GM19463 (cell line): ENCODE results near the gene ATOH8.

Experiments
- ATAC-seq: cut with Tn5 transposase; IDR thresholded peaks from one replicate; pipeline ENCODE4 v1.9.1; 2021; ENCODE audit warnings: mild to moderate bottlenecking, moderate library complexity; ENCODE audit not compliant: unreplicated experiment

The ATOH8 gene

DNA sequence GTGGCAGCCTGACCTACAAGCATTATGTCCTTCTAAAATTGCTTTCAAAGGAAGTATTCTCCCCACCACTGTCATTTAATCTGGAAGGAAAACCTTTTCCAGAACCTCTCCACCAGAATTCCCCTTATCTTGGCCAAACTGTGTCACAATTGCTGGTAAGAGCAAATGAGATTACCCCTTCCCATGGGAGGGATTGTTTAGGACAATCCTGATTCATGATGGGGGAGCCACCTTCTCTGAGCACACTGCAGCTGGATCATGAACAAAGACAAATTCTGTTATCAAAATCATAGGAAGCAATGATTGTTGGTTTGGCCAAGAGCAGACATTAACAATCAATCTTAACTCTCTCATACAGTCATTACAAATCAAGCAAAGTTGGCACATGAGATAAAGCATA is 18.1 kb upstream of the ATOH8 start:
- ATAC-seq = no peak

DNA sequence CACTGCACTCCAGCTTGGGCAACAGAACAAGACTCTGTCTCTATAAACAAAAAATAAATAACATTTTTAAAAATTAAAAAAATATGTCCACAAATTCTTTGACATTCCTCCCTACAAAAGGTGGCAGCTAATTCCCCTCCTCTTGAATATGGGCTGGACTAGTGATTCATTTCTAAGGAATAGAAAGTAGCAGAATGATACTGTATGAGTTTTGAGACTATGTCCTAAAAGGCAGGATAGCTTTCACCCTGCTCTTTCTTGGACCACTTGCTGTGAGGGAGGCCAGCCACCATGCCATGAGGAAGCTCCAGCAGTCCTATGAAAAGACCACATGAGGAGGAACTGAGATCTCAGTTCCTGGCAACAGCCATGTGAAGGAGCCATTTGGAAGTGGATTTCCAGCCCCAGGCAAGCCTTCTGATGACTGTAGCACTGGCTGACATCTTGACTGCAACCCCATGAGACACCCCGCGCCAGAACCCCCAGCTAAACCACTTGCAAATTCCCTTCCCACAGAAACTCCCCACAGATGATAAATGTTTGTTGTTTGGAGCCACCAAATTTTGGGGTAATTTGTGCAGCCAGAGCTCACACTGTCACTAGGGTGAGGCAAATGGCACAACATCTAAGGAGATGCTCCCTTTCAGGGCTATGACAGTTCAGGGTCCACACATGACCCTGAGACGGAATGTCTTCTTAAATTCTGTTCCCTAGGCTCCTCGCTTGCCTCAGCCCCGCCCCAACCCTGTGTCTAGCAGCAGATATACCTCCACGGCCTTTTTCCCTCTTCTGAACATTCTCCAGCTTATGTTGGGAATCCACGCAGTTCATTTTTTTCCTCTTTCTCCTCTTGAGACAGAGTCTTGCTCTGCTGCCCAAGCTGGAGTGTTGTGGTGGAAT is 17.1 kb upstream of the ATOH8 start:
- no peak for ATAC-seq

DNA sequence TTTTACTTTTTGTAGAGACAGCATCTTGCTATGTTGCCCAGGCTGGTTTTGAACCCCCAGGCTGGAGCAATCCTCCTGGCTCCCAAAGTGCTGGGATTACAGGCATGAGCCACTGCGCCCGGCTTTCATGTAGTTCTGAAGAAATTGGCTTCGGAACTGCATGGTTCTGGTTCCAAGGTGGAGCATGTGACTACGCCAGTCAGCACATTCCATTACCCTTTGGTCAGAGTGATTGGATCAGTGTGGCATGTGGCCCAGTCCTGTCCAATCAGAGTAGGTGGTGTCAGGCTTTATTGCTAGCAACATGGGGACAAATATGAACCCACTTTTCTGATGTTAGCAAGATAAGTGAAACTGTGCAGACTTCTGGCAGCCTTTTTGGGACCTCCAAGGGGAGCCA is 16.3 kb upstream of the ATOH8 start:
- ATAC-seq = no peak

DNA sequence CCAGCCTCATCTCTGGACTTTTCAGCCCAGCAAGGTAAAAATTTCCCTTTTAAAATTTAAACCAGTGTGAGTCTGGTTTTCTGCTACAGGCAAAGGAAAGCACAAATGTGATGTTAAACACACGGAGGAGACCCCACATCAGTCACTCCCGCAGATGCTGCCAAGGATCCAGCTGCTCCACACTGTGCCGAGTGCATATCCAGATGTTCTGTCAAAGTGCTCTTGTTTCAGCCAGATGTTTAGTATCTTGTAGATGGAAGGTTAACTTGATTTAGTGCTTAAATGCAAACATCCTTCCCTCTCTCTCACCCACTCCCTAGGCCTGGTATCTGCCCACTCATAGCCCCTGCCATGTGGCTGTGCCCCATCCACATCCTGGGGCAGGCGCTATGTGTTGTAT is 15.8 kb upstream of the ATOH8 start:
- ATAC-seq = no peak

DNA sequence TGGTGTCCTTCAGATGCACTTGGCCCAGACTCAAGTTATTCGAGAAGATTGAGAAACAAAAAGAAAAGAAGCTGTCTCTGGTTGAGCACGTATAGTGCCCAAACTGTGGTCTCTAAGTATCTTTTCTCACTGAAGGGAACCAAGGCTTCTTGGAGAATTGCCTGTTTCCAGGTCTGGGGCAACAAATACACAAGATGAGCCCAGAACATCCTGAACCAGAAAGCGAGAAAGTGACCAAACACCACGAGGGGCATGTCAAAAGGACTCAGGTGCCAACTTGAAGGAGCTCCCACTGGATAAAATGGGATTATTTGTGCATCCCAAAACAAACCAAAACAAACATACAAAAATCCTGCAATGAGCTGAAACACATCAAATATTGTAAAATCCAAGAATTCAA is 13.6 kb upstream of the ATOH8 start:
- ATAC-seq = no peak

DNA sequence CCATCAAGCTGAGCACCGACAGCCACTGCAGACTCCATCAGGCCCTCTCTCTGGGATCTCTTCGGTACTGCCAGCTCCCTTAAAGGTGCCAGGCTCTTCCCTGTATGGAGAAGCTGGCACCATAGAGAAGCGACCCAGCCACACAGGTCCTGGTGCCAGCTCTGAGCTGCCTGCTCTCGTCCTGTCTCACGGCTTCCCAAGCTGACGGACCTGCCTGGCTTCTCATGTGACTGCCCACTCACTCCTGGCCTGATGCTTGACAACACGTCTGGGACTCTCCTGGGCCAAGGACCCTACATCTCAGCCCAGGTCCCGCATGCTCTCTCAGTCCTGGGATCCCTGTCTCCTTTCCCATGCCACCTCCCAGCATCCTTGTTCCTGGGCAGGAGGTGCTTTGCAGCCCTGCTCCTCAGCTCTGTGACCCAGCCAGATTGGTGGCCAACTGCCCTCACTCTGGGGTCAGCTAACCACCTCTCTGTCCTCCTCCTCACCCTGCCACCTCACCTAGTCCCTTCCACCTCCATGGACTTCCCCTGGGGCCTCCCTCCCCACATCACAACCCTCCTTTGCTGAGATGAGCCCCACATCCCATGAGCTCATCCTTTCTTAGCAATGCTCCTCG is 12.5 kb upstream of the ATOH8 start:
- ATAC-seq = no peak

DNA sequence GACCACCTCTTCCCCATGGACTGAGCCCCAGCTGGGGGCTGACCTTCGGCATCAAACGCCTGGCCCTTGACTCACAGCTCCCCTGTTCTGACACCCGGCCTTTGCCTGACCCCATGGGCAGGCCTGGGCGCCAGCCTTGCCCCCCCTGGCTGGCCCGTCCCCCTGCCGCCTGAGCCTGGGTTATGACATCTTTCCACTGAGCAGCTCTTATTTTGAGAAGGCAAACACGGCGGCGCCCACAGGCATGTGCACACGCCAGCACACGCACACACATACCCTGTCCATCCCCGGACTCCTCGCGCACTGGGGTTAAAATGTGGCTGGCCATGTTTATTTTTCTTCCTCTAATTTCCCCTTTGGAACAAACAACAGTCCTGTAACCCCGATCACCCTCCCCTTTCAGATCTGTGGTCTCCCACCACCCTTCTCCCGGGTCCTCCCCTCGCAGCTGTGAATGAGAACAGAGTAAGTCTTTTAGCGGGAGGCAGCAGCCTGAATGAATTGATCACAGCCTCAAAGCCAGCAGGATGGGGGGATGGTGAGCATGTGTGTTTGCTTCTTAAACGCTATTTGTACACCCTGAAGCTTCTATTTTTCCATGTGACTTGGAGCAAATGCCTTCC is 11.8 kb upstream of the ATOH8 start:
- no peak for ATAC-seq

DNA sequence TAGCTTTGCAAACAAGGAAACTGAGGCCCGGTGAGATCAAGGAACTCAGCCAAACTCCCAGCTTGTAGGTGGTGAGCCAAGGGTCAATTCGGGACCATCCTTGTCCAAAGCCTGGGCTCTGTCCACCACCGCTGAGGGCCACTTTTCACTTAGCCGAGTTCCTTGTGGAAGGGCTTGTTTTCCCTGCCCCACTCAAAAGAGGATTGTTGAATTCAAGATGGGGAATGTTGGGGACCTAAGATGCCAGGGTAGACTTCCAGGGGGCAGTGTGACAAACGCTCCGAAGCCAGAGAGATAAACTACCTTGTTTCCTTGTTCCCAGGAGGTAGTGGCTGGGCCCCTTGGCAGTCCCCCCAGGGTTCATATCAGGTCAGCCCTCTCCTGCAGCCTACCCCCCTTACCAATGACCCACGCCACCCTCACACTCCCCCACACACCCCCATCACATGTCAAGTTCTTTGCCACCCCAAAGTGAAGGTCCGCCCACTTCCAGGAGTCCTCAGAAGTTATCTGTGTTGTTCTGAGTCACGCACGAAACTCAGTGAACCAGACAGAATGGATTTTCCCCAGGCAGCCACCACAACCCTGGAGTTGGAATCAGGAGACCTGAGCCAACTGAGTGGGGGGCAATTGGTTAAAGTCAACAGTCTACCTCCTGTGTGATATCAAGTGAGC is 10.3 kb upstream of the ATOH8 start:
- no peak for ATAC-seq

DNA sequence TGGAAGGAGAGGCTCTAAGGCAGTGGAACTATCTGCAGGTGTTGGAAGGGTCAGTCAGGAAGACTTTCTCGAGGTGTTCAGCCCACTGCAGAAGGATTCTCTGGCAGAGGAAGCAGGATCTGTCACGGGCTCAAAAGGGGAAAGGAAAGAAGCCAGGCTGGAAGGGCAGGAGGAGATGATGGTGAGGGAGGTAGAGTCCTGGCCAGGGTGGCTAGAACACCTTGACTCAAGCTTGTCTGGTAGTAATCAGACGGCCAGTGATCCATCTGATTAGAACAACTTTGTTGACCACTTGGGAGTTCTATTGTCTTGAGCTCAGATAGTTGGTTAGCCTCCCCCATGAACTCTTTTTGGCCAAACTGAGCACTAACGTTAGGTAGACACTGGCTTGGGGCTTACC is 9.7 kb upstream of the ATOH8 start:
- no peak for ATAC-seq

DNA sequence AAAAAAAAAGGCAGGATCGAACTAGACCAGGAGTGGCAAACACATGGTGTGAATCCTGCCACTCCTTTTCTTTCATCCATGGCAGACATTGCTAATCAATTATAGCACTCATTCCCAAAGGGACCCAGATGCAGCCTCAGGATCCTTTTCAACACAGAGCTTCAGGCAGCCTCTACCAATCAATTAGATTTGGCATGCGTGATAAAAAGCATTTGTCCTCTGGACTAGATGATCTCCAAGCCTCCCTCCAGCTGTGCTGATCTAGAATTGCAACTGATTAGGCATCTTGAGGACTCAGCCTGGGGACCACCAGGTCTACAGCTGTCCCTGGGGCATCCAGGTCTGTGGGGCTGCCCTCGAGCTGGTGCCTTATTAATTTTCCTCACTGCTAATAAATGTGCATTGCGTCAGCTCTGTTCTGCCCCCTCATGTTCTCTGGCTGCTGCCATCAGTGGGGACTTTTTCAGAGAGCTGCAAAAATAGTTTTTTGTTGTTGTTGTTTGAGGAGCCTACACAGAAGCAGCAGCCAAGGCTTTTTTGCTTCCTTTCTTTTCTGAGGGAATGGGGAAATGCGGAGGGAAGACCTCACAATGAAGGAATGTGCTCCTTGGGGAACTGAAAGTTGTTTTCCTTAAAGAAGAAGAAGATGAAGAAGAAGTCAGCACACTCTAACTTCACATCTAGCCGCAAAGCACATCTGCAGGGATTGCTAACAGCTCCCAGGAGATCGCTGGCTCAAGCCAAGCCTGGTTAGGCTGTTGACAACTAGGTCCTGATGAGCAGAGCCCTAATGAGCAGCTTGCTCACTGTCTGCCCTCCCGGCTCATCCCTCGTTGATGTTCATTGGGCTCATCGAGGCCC is 8.8 kb upstream of the ATOH8 start:
- no peak for ATAC-seq

DNA sequence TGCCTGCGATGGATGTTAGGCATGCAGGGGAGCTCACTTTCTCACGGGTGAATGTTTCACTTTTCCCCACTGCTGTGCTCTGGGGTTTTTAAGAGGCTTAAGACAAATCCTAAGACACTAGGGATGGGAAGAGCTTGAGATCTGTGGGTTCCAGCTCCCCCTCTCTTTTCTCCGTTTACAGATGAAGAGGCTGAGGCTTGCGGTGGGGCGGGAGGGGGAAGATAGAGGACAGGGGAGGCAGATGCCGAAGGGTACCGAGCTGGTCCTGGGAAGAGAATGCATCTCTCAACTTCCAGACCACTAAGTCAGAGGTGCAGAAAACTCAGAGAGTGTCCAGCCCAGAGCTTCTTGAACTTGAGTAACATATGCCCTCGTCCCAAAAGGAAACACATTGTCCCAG is 8.2 kb upstream of the ATOH8 start:
- no peak for ATAC-seq

DNA sequence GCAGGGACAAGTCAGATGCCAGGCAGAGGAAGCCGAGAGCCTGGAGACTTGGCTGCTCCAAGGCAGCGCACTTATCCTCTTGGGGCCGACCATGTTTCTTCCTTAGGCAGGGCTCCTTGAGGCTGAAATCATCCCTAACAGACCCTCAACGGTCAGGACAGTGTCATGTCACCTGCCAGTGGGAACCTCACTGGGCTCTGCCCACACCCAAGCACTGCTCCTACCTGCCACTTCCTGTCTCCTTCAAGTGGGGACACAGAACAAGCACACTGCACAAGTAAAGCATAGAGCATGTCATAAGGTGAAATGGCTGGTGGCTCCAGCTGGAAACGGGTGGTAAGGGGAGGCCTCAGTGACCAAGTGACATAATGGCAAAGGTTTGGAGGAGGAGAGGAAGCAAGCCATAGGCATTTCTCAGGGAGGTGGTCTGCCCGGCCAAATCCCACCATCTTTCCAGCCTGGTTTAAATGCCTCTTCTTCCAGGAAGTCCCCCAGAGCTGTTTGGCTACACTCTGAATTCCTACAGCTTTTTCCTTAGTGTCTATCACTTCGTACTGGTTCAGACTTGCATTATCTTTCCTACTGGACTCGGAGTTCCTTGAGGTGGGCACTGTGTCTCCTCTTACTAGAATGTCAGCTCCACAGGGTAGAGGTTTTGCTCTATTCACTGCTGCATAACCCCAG is 7.3 kb upstream of the ATOH8 start:
- ATAC-seq = no peak

DNA sequence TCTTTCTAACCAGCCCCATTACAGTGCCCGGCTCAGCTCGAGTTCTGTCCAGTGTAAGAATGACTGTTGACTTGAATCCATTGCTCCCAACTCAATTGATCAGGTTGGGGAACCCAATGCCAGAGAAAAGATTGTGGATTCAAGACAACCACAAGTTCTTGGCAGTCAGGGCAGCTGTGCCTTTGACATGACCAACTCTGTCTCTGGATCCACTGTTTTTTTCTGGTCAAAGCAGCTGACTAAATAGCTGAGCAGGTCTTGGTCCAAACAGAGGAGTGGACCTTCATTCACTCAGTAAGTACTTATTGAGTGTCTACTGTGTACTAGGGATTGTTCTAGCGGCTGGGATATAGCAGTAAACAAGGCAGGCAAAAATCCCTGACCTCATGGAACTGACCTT is 6.3 kb upstream of the ATOH8 start:
- no peak for ATAC-seq

DNA sequence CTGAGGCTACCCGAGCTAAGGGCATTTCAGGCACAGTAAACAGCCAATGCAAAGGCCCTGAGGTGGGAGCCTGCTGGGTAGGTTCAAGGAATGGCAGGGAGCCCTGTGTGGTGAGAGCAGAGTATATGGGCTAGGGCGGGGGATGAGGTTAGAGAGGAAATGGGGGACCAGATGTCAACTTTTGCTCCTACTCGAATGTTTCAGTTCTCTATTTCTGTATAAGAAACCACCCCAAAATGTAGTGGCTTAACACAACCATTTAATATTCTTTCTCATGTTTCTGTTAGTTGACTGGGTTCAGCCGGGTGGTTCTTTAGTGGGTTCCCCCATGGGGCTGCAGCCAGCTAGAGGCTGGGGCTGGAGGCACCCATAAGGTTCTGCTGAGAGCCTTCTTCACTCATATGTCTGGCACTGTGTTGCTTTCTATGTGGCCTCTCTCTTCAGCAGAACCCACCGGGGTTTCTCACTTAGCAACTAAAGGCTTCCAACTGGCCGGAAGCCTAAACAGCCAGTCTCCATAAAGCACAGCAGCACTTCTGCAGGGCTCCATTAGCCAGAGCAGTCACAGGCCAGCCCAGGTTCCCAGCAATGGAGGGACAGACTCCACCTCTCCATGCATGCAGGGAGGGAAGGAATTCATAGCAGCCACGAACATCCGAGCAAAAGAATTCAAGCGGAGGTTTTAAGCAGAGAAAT is 5.6 kb upstream of the ATOH8 start:
- no peak for ATAC-seq

DNA sequence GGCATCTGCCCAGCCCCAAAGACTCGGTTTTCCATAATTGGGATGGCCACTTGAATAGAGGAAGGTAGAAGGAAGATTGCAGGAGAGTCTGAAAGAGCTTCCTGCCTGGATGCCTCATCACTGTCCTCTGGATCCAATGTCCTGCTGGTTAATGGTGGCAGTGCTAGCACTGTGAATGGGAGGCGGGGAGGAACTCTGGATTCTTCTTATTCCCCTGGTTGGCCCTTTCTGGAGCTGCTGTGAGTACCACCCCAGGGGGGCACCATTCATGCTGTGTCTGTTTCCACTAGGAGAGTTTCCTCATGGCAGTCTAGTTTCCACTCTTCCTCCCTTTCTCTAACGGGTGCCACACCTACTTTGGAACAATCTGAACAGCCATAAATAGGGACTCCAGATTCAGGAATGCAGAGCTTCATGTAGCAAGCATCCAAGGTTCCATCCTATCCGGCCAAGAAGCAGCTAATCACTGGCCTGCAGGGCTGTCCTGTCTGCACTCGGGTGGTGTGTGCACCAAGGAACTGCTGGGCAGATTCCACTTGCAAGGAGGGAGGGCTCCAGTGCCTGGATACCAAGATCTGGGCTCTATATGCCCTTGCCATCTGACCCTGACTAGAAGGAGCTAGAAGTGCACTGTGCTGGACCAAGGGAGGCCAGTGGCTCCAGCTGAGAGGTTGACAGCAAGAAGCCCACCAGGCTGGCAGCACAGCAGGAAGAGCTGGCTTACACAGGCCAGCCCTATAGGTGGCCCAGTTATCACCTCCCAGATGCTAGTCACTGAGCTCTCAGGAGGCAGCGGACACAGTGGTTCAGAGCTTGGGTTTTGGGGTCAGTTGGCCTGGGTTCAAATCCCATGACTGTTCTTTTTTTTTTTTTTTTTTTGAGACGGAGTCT is 4.6 kb upstream of the ATOH8 start:
- no peak for ATAC-seq

DNA sequence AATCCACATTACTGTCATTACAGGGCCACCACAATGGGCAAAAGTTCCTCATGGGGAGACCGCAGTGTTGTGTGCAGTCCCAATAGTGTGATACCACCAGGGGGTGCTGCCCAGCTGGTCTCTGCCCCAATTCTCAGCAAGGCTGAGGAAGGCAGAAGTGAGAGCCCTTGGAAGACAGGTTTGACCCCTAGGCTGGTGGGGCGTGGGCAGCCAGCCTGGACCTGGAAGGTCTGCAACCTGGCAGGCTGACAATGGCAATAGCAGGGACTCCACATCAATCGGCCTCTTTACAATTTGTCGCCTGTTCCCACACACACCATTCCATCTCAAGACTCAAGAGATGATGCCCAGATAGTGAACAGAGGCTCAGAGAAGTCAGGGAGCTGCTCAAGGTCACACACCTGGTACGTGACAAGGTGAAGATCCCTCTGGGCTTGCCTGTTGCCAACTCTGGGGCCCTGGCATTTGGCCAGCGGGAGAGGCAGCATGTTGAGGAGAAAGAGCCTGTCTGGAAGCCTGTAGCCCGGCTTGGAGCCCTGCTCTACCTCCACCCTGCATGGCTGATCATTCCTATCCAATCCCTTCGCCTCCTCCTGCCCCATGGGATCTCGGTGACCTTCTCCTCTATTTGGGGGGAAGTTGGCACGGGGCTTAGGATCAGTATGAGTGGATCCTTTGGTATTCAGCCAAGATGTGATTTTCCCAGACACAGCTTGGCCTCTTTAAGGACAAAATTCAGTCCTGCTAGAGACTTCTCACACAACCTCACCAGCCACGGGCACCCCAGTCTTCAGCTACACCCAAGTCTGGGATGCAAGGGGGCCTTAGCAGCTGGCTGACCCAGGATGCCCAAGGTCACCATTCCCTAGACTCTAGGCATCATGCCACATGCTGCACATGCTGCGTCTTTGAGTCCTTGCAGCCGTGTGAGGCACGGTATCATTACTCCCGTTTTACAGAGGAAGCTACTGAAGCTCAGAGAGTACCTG is 2.9 kb upstream of the ATOH8 start:
- no peak for ATAC-seq

DNA sequence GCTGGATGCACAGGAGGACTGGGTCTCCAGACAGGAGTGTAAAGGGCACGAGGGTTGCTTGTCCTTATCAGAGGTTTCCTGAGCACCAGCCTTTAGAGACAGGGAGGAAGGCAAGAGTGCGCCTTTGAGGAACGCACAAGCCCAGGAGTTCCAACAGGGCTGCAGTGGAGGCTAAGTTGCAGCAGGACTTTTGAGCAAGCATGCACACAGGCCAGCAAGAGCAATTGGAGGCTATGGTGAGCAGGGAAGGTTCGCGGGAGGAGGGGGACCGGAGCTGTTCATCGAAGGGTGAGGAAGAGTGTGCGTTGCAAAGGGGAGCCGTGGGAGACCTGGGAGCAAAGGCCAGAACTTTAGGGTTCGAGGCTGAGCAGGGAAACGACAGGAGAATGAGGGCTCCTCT is 2.2 kb upstream of the ATOH8 start:
- ATAC-seq = no peak
